Epithelial cell of esophagus (primary cell): ENCODE measurements around the gene BORCS8.

Source experiments
- DNase-seq: peaks from one replicate; pipeline ENCODE4 v3.0.0; 2010; ENCODE audit warnings: low read depth
- H3K4me3 ChIP-seq: 2 replicates; pipeline ENCODE4 v1.5.1; 2011; ENCODE audit warnings: mild to moderate bottlenecking, low read length, control low read depth
- CTCF ChIP-seq: IDR thresholded peaks from 2 replicates; pipeline ENCODE4 v1.5.1; 2011; ENCODE audit warnings: low read depth, mild to moderate bottlenecking, low read length, control low read depth, inconsistent platforms; ENCODE audit not compliant: insufficient read depth; ENCODE audit errors: missing control alignments

BORCS8 gene

GRCh38 chr19:19169236-19170052 lies 22.5 kb downstream of the BORCS8 start:
- no peak overlapping the region for H3K4me3 ChIP-seq
- TF ChIP-seq CTCF: no peak
- no peak for DNase-seq

- DNase-seq: no peak
- H3K4me3 ChIP-seq: no peak overlapping the region
- no peak for TF ChIP-seq CTCF
Measured at GRCh38 chr19:19167612-19168011, 24.3 kb downstream of the BORCS8 start.

GRCh38 chr19:19165396-19165795 lies 26.6 kb downstream of the BORCS8 start:
- DNase-seq: no peak
- H3K4me3 ChIP-seq: no peak overlapping the region
- no peak for TF ChIP-seq CTCF

- no peak for TF ChIP-seq CTCF
- no peak overlapping the region for H3K4me3 ChIP-seq
- no peak for DNase-seq
Measured at GRCh38 chr19:19162495-19162894, 29.5 kb downstream of the BORCS8 start.

- no peak for DNase-seq
- no peak for TF ChIP-seq CTCF
- no peak overlapping the region for H3K4me3 ChIP-seq
Measured at GRCh38 chr19:19160461-19161035, 31.4 kb downstream of the BORCS8 start.

- H3K4me3 ChIP-seq: no peak overlapping the region
- DNase-seq: no peak
- TF ChIP-seq CTCF: no peak
Measured at GRCh38 chr19:19159534-19159933, 32.4 kb downstream of the BORCS8 start.
